ENCODE results near the gene PRAC2. TPM values are rescaled to one million over a fixed set of nuclear protein-coding genes. Genes with fewer than 3 reads are reported as not detected.

PRAC2 gene
- total and polyA plus RNA-seq, 2 experiments from 2014 or later = not detected

DNA sequence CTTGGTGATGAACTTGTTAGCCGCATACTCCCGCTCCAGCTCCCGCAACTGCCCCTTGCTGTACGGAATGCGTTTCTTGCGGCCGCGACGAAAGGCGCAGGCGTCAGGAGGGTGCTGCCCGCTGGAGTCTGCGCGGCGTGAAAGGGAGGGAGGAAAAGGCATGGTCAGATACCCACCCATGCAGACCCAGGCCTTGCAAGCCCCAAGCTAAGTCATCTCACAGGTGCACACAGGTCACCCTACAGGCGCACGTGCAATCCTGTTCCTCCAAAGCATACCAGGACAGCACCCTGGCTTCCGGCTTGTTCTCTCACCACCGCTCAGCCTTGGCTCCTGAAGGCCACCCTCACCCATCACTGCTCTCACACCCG lies 3.9 kb downstream of the PRAC2 start:
- H3F3A ChIP-seq (ENCODE audit: insufficient read depth) = no peaks in the 10 kb centered on the region
- no peaks in the 10 kb centered on the region for H3K36me3 ChIP-seq (ENCODE audit: low read depth)
- no peak overlapping the region for H3K9ac ChIP-seq
- no peaks in the 10 kb centered on the region for H3K9me3 ChIP-seq (ENCODE audit: low read depth)
- H3K4me1 ChIP-seq (ENCODE audit: insufficient read depth) = no peaks in the 10 kb centered on the region
- peaks cover 98% of the 10 kb centered on the region for H3K27me3 ChIP-seq (replicated peaks; ENCODE audit: insufficient read depth)
- no peaks in the 10 kb centered on the region for H3K79me2 ChIP-seq (ENCODE audit: insufficient read depth)
- no peak for DNase-seq
- H2AFZ ChIP-seq = no peak overlapping the region
- no peak overlapping the region for H3K4me3 ChIP-seq
- 5 to 6% methylated on average over 20 of the region's 20 CpGs for WGBS, 2 experiments (ENCODE audit: low coverage in 1 of 2, low lambda C conversion rate in 2 of 2, missing lambda C conversion rate in 2 of 2)
- in situ Hi-C loops (cut with MboI) = no loop called here
- H3K9me2 ChIP-seq (ENCODE audit: insufficient read depth) = no peaks in the 10 kb centered on the region
- H3K4me2 ChIP-seq (ENCODE audit: unreplicated experiment) = no peak overlapping the region
- TF ChIP-seq EZH2phosphoT487 (IDR thresholded peaks at IDR 0.05; ENCODE audit: insufficient read depth, low read depth) (no peak), EZH2 (IDR thresholded peaks at IDR 0.05; ENCODE audit: insufficient read depth, poor library complexity, severe bottlenecking) (no peak)
- no peaks in the 10 kb centered on the region for H4K20me1 ChIP-seq (ENCODE audit: insufficient read depth)
- H3K27ac ChIP-seq = no peak overlapping the region

DNA sequence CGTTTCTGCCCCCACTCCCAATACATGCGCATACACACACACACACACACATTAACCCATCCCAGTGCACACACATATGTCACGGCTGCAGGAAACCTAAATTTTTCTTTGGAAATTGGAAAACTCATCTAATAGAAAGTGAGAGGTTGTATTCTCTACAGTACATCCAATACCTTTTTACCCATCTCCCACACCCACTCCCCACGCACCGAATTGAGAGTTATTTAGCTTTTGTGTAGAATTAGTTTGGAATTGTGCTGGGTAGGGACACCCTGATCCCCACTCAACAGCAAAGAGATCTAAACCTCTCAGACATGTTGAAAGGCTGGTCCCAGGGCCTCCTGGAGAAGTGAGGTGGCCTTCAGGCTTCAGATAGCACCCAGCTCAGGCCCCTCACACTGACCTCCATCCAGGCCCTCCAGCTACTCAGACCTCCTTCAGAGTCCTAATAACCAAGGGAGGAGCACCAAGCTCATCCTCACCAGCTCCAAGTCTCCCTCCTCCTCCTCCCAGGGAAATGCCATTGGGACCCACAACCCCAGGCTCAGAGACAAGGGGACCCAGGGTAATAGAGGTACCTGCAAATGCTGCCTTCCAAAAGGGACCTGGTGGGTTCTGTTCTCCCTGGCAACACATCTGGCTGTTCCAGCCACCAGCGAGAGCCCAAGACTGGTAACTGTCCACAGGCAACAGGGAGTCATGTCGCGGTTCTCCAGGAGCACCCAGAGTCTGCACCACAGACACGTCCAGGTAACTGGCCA lies 4.6 kb downstream of the PRAC2 start:
- in situ Hi-C loops (cut with MboI) = no loop called here

GRCh38 chr17:48728232-48729231 lies 5.5 kb downstream of the PRAC2 start, which contains the start of gene HOXB13:
Gene HOXB13 (minus strand): TSS chr17:48728750. CDS start chr17:48728593, 157 bp downstream.
- in situ Hi-C loops (cut with MboI) = no loop called here
- H3K27me3 ChIP-seq (replicated peaks; ENCODE audit: insufficient read depth) = peaks cover 98% of the 10 kb centered on the region
- no peaks in the 10 kb centered on the region for H3K9me3 ChIP-seq (ENCODE audit: low read depth)
- TF ChIP-seq EZH2phosphoT487 (IDR thresholded peaks at IDR 0.05; ENCODE audit: insufficient read depth, low read depth) (0 out of 2 replicates have a peak, but pooled peaks have one; percentile 16), EZH2 (IDR thresholded peaks at IDR 0.05; ENCODE audit: insufficient read depth, poor library complexity, severe bottlenecking) (peak; percentile 86)
- H3K9ac ChIP-seq = no peak within 1 kb of the TSS
- no peaks in the 10 kb centered on the region for H4K20me1 ChIP-seq (ENCODE audit: insufficient read depth)
- H2AFZ ChIP-seq = peak within 1 kb of the TSS; percentile 57
- H3F3A ChIP-seq (ENCODE audit: insufficient read depth) = no peaks in the 10 kb centered on the region
- no peaks in the 10 kb centered on the region for H3K4me1 ChIP-seq (ENCODE audit: insufficient read depth)
- no peaks in the 10 kb centered on the region for H3K79me2 ChIP-seq (ENCODE audit: insufficient read depth)
- no peak within 1 kb of the TSS for H3K27ac ChIP-seq
- no peaks in the 10 kb centered on the region for H3K36me3 ChIP-seq (ENCODE audit: low read depth)
- peak within 1 kb of the TSS; percentile 58 for H3K4me2 ChIP-seq (ENCODE audit: unreplicated experiment)
- WGBS, 2 experiments (ENCODE audit: low coverage in 1 of 2, low lambda C conversion rate in 2 of 2, missing lambda C conversion rate in 2 of 2) = 2 to 3% methylated on average over 52 to 53 of the region's 55 CpGs
- peak; percentile 70 for DNase-seq
- no peaks in the 10 kb centered on the region for H3K9me2 ChIP-seq (ENCODE audit: insufficient read depth)
- H3K4me3 ChIP-seq = peak within 1 kb of the TSS; percentile 59

More for the DNA sequence above, 4.6 kb downstream of the PRAC2 start:
- Histone ChIP-seq H3K27ac (no peak overlapping the region), H3K4me1 (ENCODE audit: insufficient read depth) (no peaks in the 10 kb centered on the region), H2AFZ (no peak overlapping the region), H3K36me3 (ENCODE audit: low read depth) (no peaks in the 10 kb centered on the region), H3K27me3 (replicated peaks; ENCODE audit: insufficient read depth) (peaks cover 98% of the 10 kb centered on the region), H3K9ac (no peak overlapping the region), H3K9me2 (ENCODE audit: insufficient read depth) (no peaks in the 10 kb centered on the region), H3K4me2 (ENCODE audit: unreplicated experiment) (no peak overlapping the region), H3K79me2 (ENCODE audit: insufficient read depth) (no peaks in the 10 kb centered on the region), H3K4me3 (no peak overlapping the region), H3K9me3 (ENCODE audit: low read depth) (no peaks in the 10 kb centered on the region), H3F3A (ENCODE audit: insufficient read depth) (no peaks in the 10 kb centered on the region), H4K20me1 (ENCODE audit: insufficient read depth) (no peaks in the 10 kb centered on the region)
- WGBS, 2 experiments (ENCODE audit: low coverage in 1 of 2, low lambda C conversion rate in 2 of 2, missing lambda C conversion rate in 2 of 2) = 30 to 33% methylated on average over 9 of the region's 9 CpGs
- no peak for DNase-seq
- TF ChIP-seq EZH2phosphoT487 (IDR thresholded peaks at IDR 0.05; ENCODE audit: insufficient read depth, low read depth) (no peak), EZH2 (IDR thresholded peaks at IDR 0.05; ENCODE audit: insufficient read depth, poor library complexity, severe bottlenecking) (peak; percentile 57)

All from GM23248 (cell line).